ENCODE results near the gene ANKFY1.
A peak's percentile ranks its signal among the peaks of the same experiment; 100 is the strongest.

ANKFY1 gene

GRCh38 chr17:4263282-4264215 is at the start of gene ANKFY1:
Gene ANKFY1 (minus strand): TSS chr17:4263979. CDS start chr17:4263941, 38 bp downstream.
- peak; percentile 84 to 85 for DNase-seq (ENCODE audit: low read depth in 2 of 2)

GRCh38 chr17:4310354-4311060 is 46.7 kb upstream of the ANKFY1 start:
- no peak for DNase-seq (ENCODE audit: low read depth in 2 of 2)

GRCh38 chr17:4309897-4310296 is 46.1 kb upstream of the ANKFY1 start:
- DNase-seq (ENCODE audit: low read depth in 2 of 2): no peak

- DNase-seq (ENCODE audit: low read depth in 2 of 2): no peak
These were observed 43.6 kb upstream of the ANKFY1 start for GRCh38 chr17:4307179-4307930.

- no peak for DNase-seq (ENCODE audit: low read depth in 2 of 2)
These were observed 41.4 kb upstream of the ANKFY1 start for GRCh38 chr17:4305224-4305623.

- DNase-seq (ENCODE audit: low read depth in 2 of 2): peak in 1 of 2 experiments; percentile 8
These were observed 40.7 kb upstream of the ANKFY1 start for GRCh38 chr17:4304417-4305027.

GRCh38 chr17:4301066-4301465 is 37.3 kb upstream of the ANKFY1 start:
- DNase-seq (ENCODE audit: low read depth in 2 of 2): no peak

GRCh38 chr17:4297351-4297750 is 33.6 kb upstream of the ANKFY1 start:
- no peak for DNase-seq (ENCODE audit: low read depth in 2 of 2)

GRCh38 chr17:4295686-4296085 is 31.9 kb upstream of the ANKFY1 start:
- no peak for DNase-seq (ENCODE audit: low read depth in 2 of 2)

GRCh38 chr17:4293572-4293971 is 29.8 kb upstream of the ANKFY1 start:
- no peak for DNase-seq (ENCODE audit: low read depth in 2 of 2)

GRCh38 chr17:4287710-4288109 is 23.9 kb upstream of the ANKFY1 start:
- no peak for DNase-seq (ENCODE audit: low read depth in 2 of 2)

- no peak for DNase-seq (ENCODE audit: low read depth in 2 of 2)
These were observed 12.7 kb upstream of the ANKFY1 start for GRCh38 chr17:4276514-4276913.

GRCh38 chr17:4272972-4273368 is 9.2 kb upstream of the ANKFY1 start:
- no peak for DNase-seq (ENCODE audit: low read depth in 2 of 2)

GRCh38 chr17:4272213-4272971 is 8.6 kb upstream of the ANKFY1 start:
- no peak for DNase-seq (ENCODE audit: low read depth in 2 of 2)

- DNase-seq (ENCODE audit: low read depth in 2 of 2): no peak
These were observed 7.0 kb upstream of the ANKFY1 start for GRCh38 chr17:4270736-4271135.

GRCh38 chr17:4269915-4270314 is 6.1 kb upstream of the ANKFY1 start:
- DNase-seq (ENCODE audit: low read depth in 2 of 2): no peak

- no peak for DNase-seq (ENCODE audit: low read depth in 2 of 2)
These were observed 3.6 kb upstream of the ANKFY1 start for GRCh38 chr17:4267402-4267801.

GRCh38 chr17:4266550-4266949 is 2.8 kb upstream of the ANKFY1 start:
- DNase-seq (ENCODE audit: low read depth in 2 of 2): no peak

- no peak for DNase-seq (ENCODE audit: low read depth in 2 of 2)
These were observed 1.1 kb downstream of the ANKFY1 start for GRCh38 chr17:4262703-4263102.

GRCh38 chr17:4261452-4261851 is 2.3 kb downstream of the ANKFY1 start:
- no peak for DNase-seq (ENCODE audit: low read depth in 2 of 2)

GRCh38 chr17:4258867-4259266 is 4.9 kb downstream of the ANKFY1 start:
- DNase-seq (ENCODE audit: low read depth in 2 of 2): no peak

Data from fibroblast of skin of left biceps (primary cell).